Posterior cingulate gyrus (tissue), 11 donors: ENCODE data around the gene SGSM1.

Experiments used
- DNase-seq, 10 donors: peaks; one replicate each; pipeline versions ENCODE4 v3.0.0 to v3.0.0-alpha.2; 2020 to 2021; ENCODE audit warnings: mixed read lengths in 3 of 10
- intact Hi-C: fragments of 100-400 bp; cut with DNase I; formaldehyde crosslinking; loops from one replicate; pipeline ENCODE4 v1.15.1; 2023

The SGSM1 gene

DNA sequence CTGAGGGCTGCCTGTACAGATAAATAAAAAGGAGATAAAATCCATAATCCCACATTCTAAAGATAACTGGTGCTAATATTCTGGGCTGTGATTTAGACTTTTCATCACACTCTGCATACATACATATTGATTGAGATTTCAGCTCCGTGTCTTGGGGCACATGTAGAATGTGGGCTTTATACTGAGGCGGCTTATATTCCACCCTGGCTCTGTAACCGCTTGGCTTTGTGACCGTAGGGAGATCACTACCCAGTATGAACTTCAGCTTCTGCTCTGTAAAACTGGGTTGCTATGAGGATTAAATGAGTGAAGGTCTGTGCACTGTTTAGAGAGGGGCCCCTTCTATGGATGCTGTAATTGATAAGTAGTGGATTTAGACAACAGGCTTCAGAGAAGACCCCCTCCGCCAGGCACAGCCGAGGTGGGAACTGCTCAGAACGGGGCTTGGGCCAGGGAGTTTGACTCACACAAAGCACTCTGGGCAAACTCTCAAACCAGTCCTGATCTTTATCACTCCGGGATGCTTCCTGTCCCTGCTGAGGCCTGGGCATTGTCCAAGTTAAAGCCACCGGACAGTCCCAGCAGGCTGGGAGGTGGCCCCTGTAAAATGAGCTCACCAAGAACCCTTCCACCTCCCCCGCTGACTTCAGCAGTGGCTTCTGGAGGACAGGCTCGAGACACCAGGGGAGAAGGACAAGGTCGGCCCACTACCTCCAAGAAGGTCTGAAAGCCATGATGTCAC lies 163.7 kb downstream of the SGSM1 start:
- intact Hi-C loops, result no loop called here
- DNase-seq, result peak in 1 of 10 donors; percentile 69

GRCh38 chr22:24972369-24972768 lies 166.4 kb downstream of the SGSM1 start:
- peak in 1 of 10 donors; percentile 16 for DNase-seq
- intact Hi-C loops, result no loop called here

GRCh38 chr22:24973872-24974271 lies 167.9 kb downstream of the SGSM1 start:
- peak in 2 of 10 donors; percentile 28 to 71 for DNase-seq
- intact Hi-C loops, result no loop called here

DNA sequence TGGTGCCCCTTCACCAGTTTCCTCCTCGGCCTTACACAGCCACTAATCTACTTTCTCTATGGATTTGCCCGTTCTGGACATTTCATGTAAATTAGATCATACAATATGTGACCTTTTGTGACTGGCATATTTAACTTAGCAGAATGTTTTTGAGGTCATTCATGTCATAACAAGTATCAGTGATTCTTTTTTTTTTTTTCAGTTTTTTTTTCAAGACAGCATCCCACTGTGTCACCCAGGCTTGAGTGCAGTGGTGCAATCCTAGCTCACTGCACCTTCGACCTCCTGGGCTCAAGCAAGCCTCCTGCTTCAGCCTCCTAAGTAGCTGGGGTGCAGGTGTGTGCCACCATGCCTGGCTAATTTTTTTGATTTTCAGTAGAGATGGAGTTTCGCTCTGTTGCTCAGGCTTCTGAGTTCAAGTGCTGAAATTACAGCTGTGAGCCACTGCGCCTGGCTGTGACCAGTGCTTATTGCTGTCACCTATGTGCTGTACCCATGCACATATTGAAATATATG lies 169.2 kb downstream of the SGSM1 start:
- intact Hi-C loops, result no loop called here
- peak in 1 of 10 donors; percentile 57 for DNase-seq

DNA sequence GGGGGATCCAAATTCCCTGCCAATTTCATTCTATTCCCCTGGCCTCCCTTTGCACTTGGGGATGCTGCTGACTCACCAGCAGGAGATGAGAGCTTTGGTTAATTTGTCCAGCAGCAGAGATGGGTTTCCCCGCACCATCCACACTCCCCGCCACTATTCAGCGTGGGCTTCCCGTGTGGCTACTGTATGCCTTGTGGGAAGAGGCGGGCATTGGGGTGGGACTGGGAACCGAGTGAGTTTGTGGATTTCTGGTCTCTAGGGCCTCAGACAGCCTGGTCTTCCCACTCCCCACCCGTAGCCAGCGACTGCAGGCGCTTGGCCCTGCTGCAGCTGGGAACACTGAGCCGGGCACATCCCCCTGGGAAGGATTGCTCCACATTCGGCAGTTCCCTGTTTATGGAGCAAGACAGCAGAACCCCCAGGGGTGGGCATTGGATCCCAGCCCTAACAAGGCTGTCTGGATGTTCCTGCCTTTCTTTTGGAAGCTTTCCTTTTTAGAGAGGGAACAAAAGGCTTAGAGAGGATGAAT lies 169.9 kb downstream of the SGSM1 start:
- intact Hi-C loops, result no loop called here
- DNase-seq, result peak in 7 of 10 donors; percentile 30 to 92 (median 60)

- DNase-seq, result peak in 2 of 10 donors; percentile 81 to 83
- intact Hi-C loops, result no loop called here
These were observed 170.6 kb downstream of the SGSM1 start for GRCh38 chr22:24976442-24977218.
